IMR-90 (cell line): ENCODE results near the gene NYAP1.

Experiments
- MAFK ChIP-seq: IDR thresholded peaks from 2 replicates; pipeline ENCODE4 v1.6.1; 2012; ENCODE audit warnings: low read depth, low read length, improper control_type of control experiment
- MXI1 ChIP-seq: IDR thresholded peaks from 2 replicates; pipeline ENCODE4 v1.6.1; 2012; ENCODE audit warnings: low read depth, mild to moderate bottlenecking, low read length, moderate library complexity, borderline replicate concordance
- POLR2A ChIP-seq: IDR thresholded peaks from 2 replicates; pipeline ENCODE4 v1.6.1; 2012; ENCODE audit warnings: mild to moderate bottlenecking, low read depth, low read length
- RCOR1 ChIP-seq: IDR thresholded peaks from 2 replicates; pipeline ENCODE4 v1.6.1; 2012; ENCODE audit warnings: mild to moderate bottlenecking, low read length, improper control_type of control experiment; ENCODE audit not compliant: insufficient replicate concordance
- RFX5 ChIP-seq: IDR thresholded peaks from 2 replicates; pipeline ENCODE4 v1.8.0; 2012; ENCODE audit warnings: low read depth, mild to moderate bottlenecking, low read length, moderate library complexity
- SMC3 ChIP-seq: fragments of 150-350 bp; IDR thresholded peaks from 2 replicates; pipeline ENCODE4 v1.6.1; 2016; ENCODE audit warnings: low read depth, mild to moderate bottlenecking, antibody characterized with exemption, low read length, moderate library complexity
- TF ChIP-seq, protein P1 (sequence below): conservative IDR thresholded peaks from 2 replicates; pipeline ENCODE4 v1.5.1; 2012; ENCODE audit warnings: mild to moderate bottlenecking, low read depth, low read length, improper control_type of control experiment

DNA sequence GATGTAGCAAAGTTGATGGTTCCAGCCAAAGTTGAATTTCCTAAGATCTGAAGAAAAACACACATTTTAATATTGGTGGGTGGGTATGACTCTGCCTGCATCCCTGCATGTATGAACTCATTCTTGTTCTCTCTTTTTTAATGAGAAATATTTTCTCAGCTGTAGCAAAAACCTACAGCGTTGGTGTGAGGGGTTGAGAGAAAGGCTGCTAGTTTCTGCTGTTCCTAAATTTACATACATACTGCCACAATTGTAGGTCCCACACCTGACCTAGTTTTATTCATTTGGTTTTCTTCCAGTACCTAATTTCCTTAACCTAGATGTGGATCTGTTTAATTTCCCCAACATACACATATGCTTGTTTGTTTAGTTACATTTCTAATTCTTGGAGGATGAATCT, 59.9 kb downstream of the NYAP1 start:
- TF ChIP-seq RFX5 (no peak), MXI1 (no peak), SMC3 (no peak), POLR2A (no peak), RCOR1 (no peak), MAFK (no peak)
- TF ChIP-seq, protein P1, sequence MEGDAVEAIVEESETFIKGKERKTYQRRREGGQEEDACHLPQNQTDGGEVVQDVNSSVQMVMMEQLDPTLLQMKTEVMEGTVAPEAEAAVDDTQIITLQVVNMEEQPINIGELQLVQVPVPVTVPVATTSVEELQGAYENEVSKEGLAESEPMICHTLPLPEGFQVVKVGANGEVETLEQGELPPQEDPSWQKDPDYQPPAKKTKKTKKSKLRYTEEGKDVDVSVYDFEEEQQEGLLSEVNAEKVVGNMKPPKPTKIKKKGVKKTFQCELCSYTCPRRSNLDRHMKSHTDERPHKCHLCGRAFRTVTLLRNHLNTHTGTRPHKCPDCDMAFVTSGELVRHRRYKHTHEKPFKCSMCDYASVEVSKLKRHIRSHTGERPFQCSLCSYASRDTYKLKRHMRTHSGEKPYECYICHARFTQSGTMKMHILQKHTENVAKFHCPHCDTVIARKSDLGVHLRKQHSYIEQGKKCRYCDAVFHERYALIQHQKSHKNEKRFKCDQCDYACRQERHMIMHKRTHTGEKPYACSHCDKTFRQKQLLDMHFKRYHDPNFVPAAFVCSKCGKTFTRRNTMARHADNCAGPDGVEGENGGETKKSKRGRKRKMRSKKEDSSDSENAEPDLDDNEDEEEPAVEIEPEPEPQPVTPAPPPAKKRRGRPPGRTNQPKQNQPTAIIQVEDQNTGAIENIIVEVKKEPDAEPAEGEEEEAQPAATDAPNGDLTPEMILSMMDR: no peak
